GM12875 (cell line): Measurements from ENCODE around the gene CELF2.
A peak's percentile ranks its signal among the peaks of the same experiment; 100 is the strongest.
"Not testable (repeated sequence)": the region's sequence is repeated elsewhere in the genome, so short reads cannot be mapped to it uniquely, and the experiment has no call there.

ENCODE experiments used
- H3K4me3 ChIP-seq: one replicate; pipeline ENCODE4 v1.5.1; 2011; ENCODE audit warnings: low read depth, low read length, control low read depth
- TF ChIP-seq, protein P1 (sequence below): IDR thresholded peaks from 2 replicates; pipeline ENCODE4 v1.5.1; 2011; ENCODE audit warnings: low read depth, mild to moderate bottlenecking, control low read depth, inconsistent platforms, low read length, moderate library complexity, borderline replicate concordance; ENCODE audit not compliant: insufficient read depth

CELF2 gene

DNA sequence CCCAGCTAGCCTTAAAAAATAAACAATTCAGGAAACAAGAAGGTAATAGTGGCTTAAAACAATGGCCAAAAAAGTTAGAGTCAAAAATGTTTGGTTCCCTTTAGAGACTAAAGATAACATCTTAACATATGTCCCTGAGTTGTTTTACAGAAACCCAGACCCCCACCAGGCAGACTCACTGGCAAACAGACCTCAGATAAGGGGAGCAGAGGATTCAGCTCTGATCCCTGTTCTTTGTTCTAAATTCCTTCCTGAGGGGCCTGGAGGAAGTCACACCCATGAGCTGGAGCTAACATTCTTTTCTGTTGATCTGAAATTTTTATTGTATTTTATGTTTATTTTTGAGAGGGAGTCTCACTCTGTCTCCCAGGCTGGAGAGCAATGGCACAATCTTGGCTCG is 346.6 kb downstream of the CELF2 start:
- no peak overlapping the region for H3K4me3 ChIP-seq
- TF ChIP-seq, protein P1, sequence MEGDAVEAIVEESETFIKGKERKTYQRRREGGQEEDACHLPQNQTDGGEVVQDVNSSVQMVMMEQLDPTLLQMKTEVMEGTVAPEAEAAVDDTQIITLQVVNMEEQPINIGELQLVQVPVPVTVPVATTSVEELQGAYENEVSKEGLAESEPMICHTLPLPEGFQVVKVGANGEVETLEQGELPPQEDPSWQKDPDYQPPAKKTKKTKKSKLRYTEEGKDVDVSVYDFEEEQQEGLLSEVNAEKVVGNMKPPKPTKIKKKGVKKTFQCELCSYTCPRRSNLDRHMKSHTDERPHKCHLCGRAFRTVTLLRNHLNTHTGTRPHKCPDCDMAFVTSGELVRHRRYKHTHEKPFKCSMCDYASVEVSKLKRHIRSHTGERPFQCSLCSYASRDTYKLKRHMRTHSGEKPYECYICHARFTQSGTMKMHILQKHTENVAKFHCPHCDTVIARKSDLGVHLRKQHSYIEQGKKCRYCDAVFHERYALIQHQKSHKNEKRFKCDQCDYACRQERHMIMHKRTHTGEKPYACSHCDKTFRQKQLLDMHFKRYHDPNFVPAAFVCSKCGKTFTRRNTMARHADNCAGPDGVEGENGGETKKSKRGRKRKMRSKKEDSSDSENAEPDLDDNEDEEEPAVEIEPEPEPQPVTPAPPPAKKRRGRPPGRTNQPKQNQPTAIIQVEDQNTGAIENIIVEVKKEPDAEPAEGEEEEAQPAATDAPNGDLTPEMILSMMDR = no peak

DNA sequence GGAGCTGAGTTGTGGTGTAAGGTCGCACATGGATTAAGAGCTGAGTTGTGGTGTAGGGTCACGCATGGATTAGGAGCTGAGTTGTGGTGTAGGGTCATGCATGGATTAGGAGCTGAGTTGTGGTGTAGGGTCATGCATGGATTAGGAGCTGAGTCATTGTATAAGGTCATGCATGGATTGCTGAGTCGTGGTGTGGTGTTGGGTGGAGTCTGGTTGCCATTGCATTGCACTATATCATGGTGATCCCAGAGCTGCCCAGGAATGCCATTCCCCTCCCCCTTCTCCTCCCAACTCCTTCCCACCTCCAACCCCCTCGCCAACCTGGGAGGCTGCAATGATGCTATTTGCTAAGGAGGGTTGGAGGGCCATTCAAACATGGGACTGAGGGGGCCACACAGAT is 349.2 kb downstream of the CELF2 start:
- not testable (repeated sequence) for H3K4me3 ChIP-seq

DNA sequence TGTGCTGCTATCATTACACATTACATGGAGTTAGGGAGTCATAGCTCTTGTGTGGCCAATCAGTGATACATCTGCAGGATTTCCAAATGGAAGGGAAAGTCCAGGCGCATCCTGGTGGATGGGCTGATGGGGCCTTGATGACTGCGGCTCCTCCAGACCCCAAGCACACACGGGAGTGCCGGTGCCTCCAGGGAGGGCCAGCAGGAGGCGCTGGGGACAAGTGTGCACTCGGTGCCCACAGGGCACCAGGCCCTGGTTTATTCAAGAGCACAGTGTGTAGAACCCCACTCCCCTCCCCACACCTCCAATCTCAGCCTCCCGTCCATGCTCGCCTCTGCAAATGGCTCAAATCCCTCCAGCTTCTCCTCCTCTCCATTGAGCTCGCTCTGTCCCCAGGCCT is 349.8 kb downstream of the CELF2 start:
- TF ChIP-seq, protein P1 = peak; percentile 19; the same call in 1 of the 2 replicates
- H3K4me3 ChIP-seq = no peak overlapping the region

DNA sequence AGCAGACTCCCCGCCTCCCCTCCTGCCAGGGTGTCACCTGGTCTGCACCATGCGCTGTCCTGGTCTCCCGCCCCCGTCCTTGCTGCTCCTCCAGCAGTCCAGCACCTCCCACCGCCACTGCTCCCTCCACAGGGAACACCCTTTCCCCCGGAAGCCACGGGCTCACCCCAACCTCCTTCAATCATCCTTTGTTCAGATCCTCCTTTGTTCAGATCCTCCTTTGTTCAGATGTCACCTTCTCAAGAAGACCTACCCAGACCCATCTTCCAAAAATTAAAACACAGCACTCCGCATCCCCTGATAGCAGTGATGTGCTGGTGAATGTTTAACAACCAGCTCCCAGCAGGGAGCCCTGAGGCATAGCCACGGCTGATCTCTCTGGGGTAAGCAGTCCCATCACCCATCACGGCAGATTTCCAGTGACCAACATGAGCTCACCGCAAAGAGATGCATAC is 356.1 kb downstream of the CELF2 start:
- TF ChIP-seq, protein P1 = no peak
- no peak overlapping the region for H3K4me3 ChIP-seq

DNA sequence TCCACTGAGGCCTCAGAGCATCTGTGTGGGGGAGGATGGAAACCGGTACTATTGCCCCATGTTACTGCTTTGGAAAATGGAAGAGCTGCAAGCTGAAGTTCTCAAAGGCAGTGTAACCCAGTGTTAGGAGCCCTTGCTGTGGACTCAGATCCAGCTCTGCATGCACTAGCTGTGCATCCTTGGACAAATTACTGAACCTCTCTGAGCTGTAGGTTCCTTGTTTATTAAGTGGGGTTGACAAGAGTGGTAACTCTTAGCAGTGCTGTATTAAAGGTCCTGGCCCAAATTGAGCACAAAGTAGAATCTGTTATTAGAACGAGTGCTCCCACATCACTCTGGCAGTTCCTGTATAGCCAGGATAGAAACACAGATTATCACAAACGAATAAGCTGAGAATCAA is 359.6 kb downstream of the CELF2 start:
- no peak overlapping the region for H3K4me3 ChIP-seq
- TF ChIP-seq, protein P1 = no peak

DNA sequence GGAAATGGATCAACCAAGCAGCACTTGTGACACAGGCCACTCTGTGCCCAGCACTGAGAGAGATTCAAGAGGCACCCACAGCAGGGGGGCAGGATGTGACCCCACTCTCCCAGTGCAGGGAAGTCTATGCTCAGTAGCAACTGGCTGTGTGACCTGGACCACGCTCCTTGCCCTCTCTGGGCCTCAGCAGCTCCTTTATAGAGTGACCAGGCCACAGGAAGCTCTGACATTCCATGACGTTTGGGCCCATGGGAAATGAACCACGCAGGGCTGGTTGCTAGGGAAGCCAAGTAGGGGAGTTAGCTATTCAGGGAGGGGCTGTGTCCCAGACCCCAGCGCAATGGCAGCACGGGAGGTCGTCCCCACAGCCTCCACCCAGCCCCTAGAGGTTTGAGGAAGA is 361.2 kb downstream of the CELF2 start:
- TF ChIP-seq, protein P1 = no peak
- no peak overlapping the region for H3K4me3 ChIP-seq

DNA sequence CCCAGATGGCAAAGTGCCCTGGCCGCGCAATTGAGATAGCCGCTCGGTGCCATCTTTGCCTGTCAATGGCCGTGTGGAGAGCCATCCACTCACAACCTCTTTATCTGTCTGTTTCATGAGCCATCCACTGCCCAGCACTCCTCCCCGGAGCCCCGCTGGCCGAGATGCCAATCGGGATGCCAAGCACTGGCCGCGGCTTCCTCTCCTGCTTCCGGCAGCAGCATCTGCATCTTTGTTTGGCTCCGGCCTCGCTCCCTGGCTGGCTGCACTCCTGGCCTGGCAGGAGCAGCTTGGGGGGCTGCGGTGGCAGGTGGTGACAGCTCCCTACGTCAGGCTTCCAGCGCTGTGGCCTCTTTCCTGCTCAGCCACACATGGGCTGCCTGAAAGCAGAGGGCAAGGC is 362.1 kb downstream of the CELF2 start:
- H3K4me3 ChIP-seq = no peak overlapping the region
- TF ChIP-seq, protein P1 = no peak

DNA sequence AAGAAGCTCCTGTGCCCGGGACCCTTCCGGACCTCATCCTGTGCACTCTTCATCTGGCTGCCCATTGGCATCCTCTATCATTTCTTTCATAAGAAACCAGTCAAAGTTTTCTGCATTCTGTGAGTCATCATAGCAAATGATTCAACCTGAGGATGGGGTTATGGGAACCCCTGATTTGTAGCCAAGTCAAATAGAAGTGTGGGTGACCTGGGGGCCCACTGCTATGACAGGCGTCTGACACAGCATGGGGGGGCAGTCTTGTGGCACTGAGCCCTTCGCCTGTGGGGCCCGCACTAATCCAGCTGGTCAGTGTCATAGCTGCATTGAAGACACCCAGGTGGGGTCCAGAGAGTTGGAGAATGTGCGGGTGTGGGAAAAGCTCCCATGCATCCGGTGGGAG is 363.4 kb downstream of the CELF2 start:
- H3K4me3 ChIP-seq = no peak overlapping the region
- TF ChIP-seq, protein P1 = no peak
